H1 (cell line): Measurements from ENCODE around the gene CHRNA1.

ENCODE experiments used
- CHD2 ChIP-seq: IDR thresholded peaks from 2 replicates; pipeline ENCODE4 v1.6.1; 2012; ENCODE audit warnings: low read length, improper control_type of control experiment
- EZH2 ChIP-seq: fragments of 200-600 bp; sonication (generic); IDR thresholded peaks from 2 replicates; pipeline ENCODE4 v1.7.1; 2012; ENCODE audit warnings: low read depth, mild to moderate bottlenecking, moderate library complexity, low read length, inconsistent platforms; ENCODE audit not compliant: severe bottlenecking
- HDAC2 ChIP-seq, 2 experiments: fragments of 300-600 bp in 1 of 2; sonication (generic) in 1 of 2; IDR thresholded peaks; 2 replicates each; pipeline ENCODE4 v1.6.1; 2011 to 2012; ENCODE audit warnings: low read depth in 2 of 2, low read length in 2 of 2, mild to moderate bottlenecking in 2 of 2, moderate library complexity in 2 of 2, borderline replicate concordance in 1 of 2, inconsistent platforms in 1 of 2
- MAFK ChIP-seq: IDR thresholded peaks from 2 replicates; pipeline ENCODE4 v1.6.1; 2012; ENCODE audit warnings: low read depth, mild to moderate bottlenecking, improper control_type of control experiment, low read length
- POLR2A ChIP-seq, 2 experiments: IDR thresholded peaks; 1 replicate in 1 of 2; 2 replicates in 1 of 2; pipeline ENCODE4 v1.6.1; 2011; ENCODE audit warnings: low read depth in 2 of 2, low read length in 2 of 2, mild to moderate bottlenecking in 2 of 2; ENCODE audit errors: control extremely low read depth in 1 of 2
- RFX5 ChIP-seq: IDR thresholded peaks from 2 replicates; pipeline ENCODE4 v1.6.1; 2011; ENCODE audit warnings: low read depth, low read length, improper control_type of control experiment, borderline replicate concordance
- TAF1 ChIP-seq: IDR thresholded peaks from 2 replicates; pipeline ENCODE4 v1.6.1; 2011; ENCODE audit warnings: mild to moderate bottlenecking, low read depth, low read length
- ZNF274 ChIP-seq: IDR thresholded peaks from 2 replicates; pipeline ENCODE4 v1.7.0; 2012; ENCODE audit warnings: low read length, borderline replicate concordance; ENCODE audit errors: extremely low read depth
- TF ChIP-seq, protein P1 (sequence below), 3 experiments: IDR thresholded peaks; 1 replicate in 2 of 3; 2 replicates in 1 of 3; pipeline versions ENCODE4 v1.5.1 to v1.6.1; 2011; ENCODE audit warnings: low read length in 3 of 3, mild to moderate bottlenecking in 3 of 3, inconsistent platforms in 2 of 3, low read depth in 1 of 3, moderate library complexity in 1 of 3; ENCODE audit not compliant: insufficient read depth in 1 of 3; ENCODE audit errors: control extremely low read depth in 1 of 3
- TF ChIP-seq, protein P2 (sequence below): IDR thresholded peaks from 2 replicates; pipeline ENCODE4 v1.6.1; 2012; ENCODE audit warnings: inconsistent platforms
- TF ChIP-seq, protein P3 (sequence below): IDR thresholded peaks from 2 replicates; pipeline ENCODE4 v1.6.1; 2011; ENCODE audit warnings: low read length, improper control_type of control experiment
- TF ChIP-seq, protein P4 (sequence below): IDR thresholded peaks from 2 replicates; pipeline ENCODE4 v1.6.1; 2012; ENCODE audit warnings: inconsistent platforms

DNA sequence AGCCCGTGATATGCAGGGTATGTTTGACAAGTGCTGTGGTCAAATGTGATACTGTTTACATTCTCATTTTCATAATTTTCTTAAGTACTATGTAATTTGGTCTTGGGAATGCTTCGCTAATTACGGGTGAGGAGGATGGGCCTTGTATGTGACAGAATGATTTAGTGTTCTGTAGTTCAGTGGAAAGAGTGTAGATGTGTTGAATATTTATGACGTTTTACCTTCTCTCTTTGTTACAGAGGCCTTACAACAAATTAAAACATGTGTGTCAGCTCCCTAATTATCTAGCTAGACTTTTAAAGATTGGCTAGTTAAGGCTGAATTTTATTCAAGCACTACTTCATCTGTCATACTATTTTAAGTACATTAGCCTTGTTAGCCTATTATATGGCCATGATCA is 10.6 kb upstream of the CHRNA1 start:
- no peak for TF ChIP-seq HDAC2 (IDR thresholded peaks at IDR 0.05; ENCODE audit: borderline replicate concordance in 1 of 2, low read depth in 2 of 2, low read length in 2 of 2)
- TF ChIP-seq, protein P1, sequence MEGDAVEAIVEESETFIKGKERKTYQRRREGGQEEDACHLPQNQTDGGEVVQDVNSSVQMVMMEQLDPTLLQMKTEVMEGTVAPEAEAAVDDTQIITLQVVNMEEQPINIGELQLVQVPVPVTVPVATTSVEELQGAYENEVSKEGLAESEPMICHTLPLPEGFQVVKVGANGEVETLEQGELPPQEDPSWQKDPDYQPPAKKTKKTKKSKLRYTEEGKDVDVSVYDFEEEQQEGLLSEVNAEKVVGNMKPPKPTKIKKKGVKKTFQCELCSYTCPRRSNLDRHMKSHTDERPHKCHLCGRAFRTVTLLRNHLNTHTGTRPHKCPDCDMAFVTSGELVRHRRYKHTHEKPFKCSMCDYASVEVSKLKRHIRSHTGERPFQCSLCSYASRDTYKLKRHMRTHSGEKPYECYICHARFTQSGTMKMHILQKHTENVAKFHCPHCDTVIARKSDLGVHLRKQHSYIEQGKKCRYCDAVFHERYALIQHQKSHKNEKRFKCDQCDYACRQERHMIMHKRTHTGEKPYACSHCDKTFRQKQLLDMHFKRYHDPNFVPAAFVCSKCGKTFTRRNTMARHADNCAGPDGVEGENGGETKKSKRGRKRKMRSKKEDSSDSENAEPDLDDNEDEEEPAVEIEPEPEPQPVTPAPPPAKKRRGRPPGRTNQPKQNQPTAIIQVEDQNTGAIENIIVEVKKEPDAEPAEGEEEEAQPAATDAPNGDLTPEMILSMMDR (IDR thresholded peaks at IDR 0.05; ENCODE audit: control extremely low read depth in 1 of 3, insufficient read depth in 1 of 3, low read depth in 1 of 3, low read length in 3 of 3): no peak
- TF ChIP-seq RFX5: no peak
- no peak for TF ChIP-seq POLR2A (IDR thresholded peaks at IDR 0.05; ENCODE audit: control extremely low read depth in 1 of 2, low read depth in 2 of 2, low read length in 2 of 2)
- no peak for TF ChIP-seq TAF1
- no peak for TF ChIP-seq ZNF274
- TF ChIP-seq MAFK: no peak
- TF ChIP-seq, protein P2, sequence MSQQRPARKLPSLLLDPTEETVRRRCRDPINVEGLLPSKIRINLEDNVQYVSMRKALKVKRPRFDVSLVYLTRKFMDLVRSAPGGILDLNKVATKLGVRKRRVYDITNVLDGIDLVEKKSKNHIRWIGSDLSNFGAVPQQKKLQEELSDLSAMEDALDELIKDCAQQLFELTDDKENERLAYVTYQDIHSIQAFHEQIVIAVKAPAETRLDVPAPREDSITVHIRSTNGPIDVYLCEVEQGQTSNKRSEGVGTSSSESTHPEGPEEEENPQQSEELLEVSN: no peak
- no peak for TF ChIP-seq EZH2
- TF ChIP-seq, protein P3, sequence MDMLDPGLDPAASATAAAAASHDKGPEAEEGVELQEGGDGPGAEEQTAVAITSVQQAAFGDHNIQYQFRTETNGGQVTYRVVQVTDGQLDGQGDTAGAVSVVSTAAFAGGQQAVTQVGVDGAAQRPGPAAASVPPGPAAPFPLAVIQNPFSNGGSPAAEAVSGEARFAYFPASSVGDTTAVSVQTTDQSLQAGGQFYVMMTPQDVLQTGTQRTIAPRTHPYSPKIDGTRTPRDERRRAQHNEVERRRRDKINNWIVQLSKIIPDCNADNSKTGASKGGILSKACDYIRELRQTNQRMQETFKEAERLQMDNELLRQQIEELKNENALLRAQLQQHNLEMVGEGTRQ: no peak
- no peak for TF ChIP-seq CHD2
- TF ChIP-seq, protein P4, sequence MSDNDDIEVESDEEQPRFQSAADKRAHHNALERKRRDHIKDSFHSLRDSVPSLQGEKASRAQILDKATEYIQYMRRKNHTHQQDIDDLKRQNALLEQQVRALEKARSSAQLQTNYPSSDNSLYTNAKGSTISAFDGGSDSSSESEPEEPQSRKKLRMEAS: no peak
